Stimulated activated CD8-positive, alpha-beta memory T cell treated with anti-CD3 and anti-CD28 coated beads, Interleukin-12 subunit alpha, Interleukin-12 subunit beta, amount 100 ng/mL, for 4 hours (primary cell): ENCODE data around the gene NAT9.

Experiments
- DNase-seq: peaks from one replicate; pipeline ENCODE4 v3.0.0-alpha.2; 2020; ENCODE audit warnings: low read depth

The NAT9 gene

GRCh38 chr17:74744714-74745547, 31.2 kb downstream of the NAT9 start:
- DNase-seq, result peak; percentile 64

GRCh38 chr17:74744349-74744713, 31.8 kb downstream of the NAT9 start:
- no peak for DNase-seq

- DNase-seq, result no peak
Measured at GRCh38 chr17:74743755-74744154, 32.4 kb downstream of the NAT9 start.

GRCh38 chr17:74742978-74743545, 33.1 kb downstream of the NAT9 start:
- no peak for DNase-seq

GRCh38 chr17:74742153-74742515, 34.0 kb downstream of the NAT9 start:
- DNase-seq, result no peak

- no peak for DNase-seq
Measured at GRCh38 chr17:74740641-74741387, 35.3 kb downstream of the NAT9 start.

- no peak for DNase-seq
Measured at GRCh38 chr17:74740173-74740572, 36.0 kb downstream of the NAT9 start.

- no peak for DNase-seq
Measured at GRCh38 chr17:74739227-74739831, 36.8 kb downstream of the NAT9 start.

GRCh38 chr17:74738051-74738996, 37.8 kb downstream of the NAT9 start:
- DNase-seq, result peak; percentile 67

- DNase-seq, result no peak
Measured at GRCh38 chr17:74737299-74738050, 38.7 kb downstream of the NAT9 start.

- DNase-seq, result peak; percentile 38
Measured at GRCh38 chr17:74736513-74737298, 39.4 kb downstream of the NAT9 start, which contains the start of gene RAB37. TSS of gene RAB37 (plus strand) at chr17:74737256. CDS start at chr17:74737273, 17 bp downstream.

- no peak for DNase-seq
Measured at GRCh38 chr17:74734256-74734655, 41.9 kb downstream of the NAT9 start.

- DNase-seq, result no peak
Measured at GRCh38 chr17:74733365-74734122, 42.6 kb downstream of the NAT9 start.

- no peak for DNase-seq
Measured at GRCh38 chr17:74732042-74732867, 43.9 kb downstream of the NAT9 start.

- DNase-seq, result no peak
Measured at GRCh38 chr17:74731347-74731605, 44.9 kb downstream of the NAT9 start.

GRCh38 chr17:74730491-74731346, 45.4 kb downstream of the NAT9 start:
- DNase-seq, result peak; percentile 52

GRCh38 chr17:74729866-74730265, 46.3 kb downstream of the NAT9 start:
- DNase-seq, result no peak

- no peak for DNase-seq
Measured at GRCh38 chr17:74729368-74729767, 46.8 kb downstream of the NAT9 start.
